K562 (cell line): ENCODE measurements around the gene SYN1. TPM values are rescaled to one million over a fixed set of nuclear protein-coding genes. Genes with fewer than 3 reads are reported as not detected.

Source experiments
- ATAC-seq: fragments of 200-7000 bp; cut with Tn5 transposase; 3 replicates; pipeline ENCODE4 v1.9.1; 2020; ENCODE audit warnings: moderate library complexity
- BruUV-seq: library from RNA; stranded (reverse); fragments of 400-500 nt; replicated peaks from 2 replicates; lab custom pipeline; 2021; lab: Mats Ljungman, UMichigan
- CTCF ChIA-PET: fragments of 300-600 bp; formaldehyde crosslinking; extraction: SDS; loops from one replicate; lab custom pipeline; 2021; ENCODE audit warnings: low intra/inter-chr PET ratio; lab: Yijun Ruan, JAX
- POLR2A ChIA-PET: fragments of 300-600, 350-650 bp; sonication (Branson Sonifier 250); formaldehyde crosslinking; extraction: SDS; loops from one replicate; lab custom pipeline; 2021; ENCODE audit warnings: antibody characterized with exemption, inconsistent platforms; lab: Yijun Ruan, JAX
- DNase-seq, 4 experiments: peaks; one replicate each; pipeline versions ENCODE4 v3.0.0 to v3.0.0-alpha.2; 2011 to 2018; ENCODE audit warnings: low spot score in 3 of 4, mixed read lengths in 3 of 4; ENCODE audit errors: extremely low read depth in 1 of 4
- FAIRE-seq: peaks from 2 replicates; lab custom pipeline; 2011; peaks lifted over from hg19 to GRCh38; lab: Jason Lieb, UNC
- H2AFZ ChIP-seq: 2 replicates; pipeline ENCODE4 v1.6.0; 2011; ENCODE audit warnings: low read depth, low read length, control low read depth, inconsistent platforms
- H3K27ac ChIP-seq: fragments of 200-600 bp; 3 replicates; pipeline ENCODE4 v1.8.0; 2011; ENCODE audit warnings: low read depth, mild to moderate bottlenecking, control low read depth, inconsistent platforms, low read length, moderate library complexity, mixed read lengths; ENCODE audit errors: extremely low read depth
- H3K27me3 ChIP-seq, 2 experiments: fragments of 300-600 bp in 1 of 2; 2 replicates in 1 of 2; 3 replicates in 1 of 2; pipeline versions ENCODE4 v1.6.0 to v1.8.0; 2011; ENCODE audit warnings: inconsistent platforms in 2 of 2, low read length in 2 of 2, mild to moderate bottlenecking in 1 of 2, mixed read lengths in 1 of 2, moderate library complexity in 1 of 2; ENCODE audit not compliant: control insufficient read depth in 2 of 2, insufficient read depth in 2 of 2
- H3K36me3 ChIP-seq: fragments of 300-600 bp; 3 replicates; pipeline ENCODE4 v1.8.0; 2011; ENCODE audit warnings: mild to moderate bottlenecking, low read length, inconsistent platforms; ENCODE audit not compliant: control insufficient read depth, insufficient read depth
- H3K4me1 ChIP-seq, 2 experiments: fragments of 200-600 bp in 1 of 2; replicated peaks in 1 of 2; 2 replicates in 1 of 2; 3 replicates in 1 of 2; pipeline versions ENCODE4 v1.5.1 to v1.8.0; 2011; ENCODE audit warnings: inconsistent platforms in 2 of 2, low read length in 2 of 2, mild to moderate bottlenecking in 1 of 2, mixed read lengths in 1 of 2, moderate library complexity in 1 of 2; ENCODE audit not compliant: control insufficient read depth in 2 of 2, insufficient read depth in 2 of 2
- H3K4me2 ChIP-seq: 2 replicates; pipeline ENCODE4 v1.6.1; 2011; ENCODE audit warnings: low read length, control low read depth, inconsistent platforms, mixed read lengths; ENCODE audit not compliant: insufficient read depth
- H3K4me3 ChIP-seq: fragments of 200-600 bp; sonication (generic), shearing (Covaris generic); 2 replicates; pipeline ENCODE4 v1.5.1; 2016; ENCODE audit warnings: control low read depth, inconsistent platforms
- H3K79me2 ChIP-seq: fragments of 200-600 bp; 3 replicates; pipeline ENCODE4 v1.8.0; 2011; ENCODE audit warnings: low read length, inconsistent platforms; ENCODE audit not compliant: control insufficient read depth, insufficient read depth
- H3K9ac ChIP-seq, 2 experiments: 2 replicates each; pipeline versions ENCODE4 v1.6.0 to v1.6.1; 2011; ENCODE audit warnings: low read depth in 2 of 2, low read length in 2 of 2, control low read depth in 1 of 2, inconsistent platforms in 1 of 2, mild to moderate bottlenecking in 1 of 2, mixed read lengths in 1 of 2; ENCODE audit not compliant: insufficient read depth in 1 of 2
- H3K9me1 ChIP-seq: one replicate; pipeline ENCODE4 v1.6.0; 2011; ENCODE audit warnings: inconsistent platforms, mild to moderate bottlenecking, low read length, moderate library complexity; ENCODE audit not compliant: control insufficient read depth, insufficient read depth
- H3K9me3 ChIP-seq: replicated peaks from 2 replicates; pipeline ENCODE4 v1.5.1; 2011; ENCODE audit warnings: low read depth, low read length, inconsistent platforms; ENCODE audit not compliant: control insufficient read depth, insufficient read depth
- H4K20me1 ChIP-seq: replicated peaks from 2 replicates; pipeline ENCODE4 v1.6.1; 2011; ENCODE audit warnings: low read length, inconsistent platforms, mixed read lengths; ENCODE audit not compliant: control insufficient read depth, insufficient read depth
- E2F3 ChIP-seq: fragments of 250-450 bp; sonication (Bioruptor Pico); IDR thresholded peaks from 2 replicates; pipeline ENCODE4 v1.4.0; 2020; ENCODE audit warnings: mild to moderate bottlenecking
- NELFE ChIP-seq: IDR thresholded peaks from 2 replicates; pipeline ENCODE4 v1.6.1; 2011; ENCODE audit warnings: mild to moderate bottlenecking; ENCODE audit not compliant: insufficient read depth, insufficient read length
- PHF21A ChIP-seq: fragments of 450-650 bp; IDR thresholded peaks from 2 replicates; pipeline ENCODE4 v1.6.1; 2017; ENCODE audit warnings: low read depth, borderline replicate concordance
- RAD21 ChIP-seq, 2 experiments: fragments of 250-450 bp in 1 of 2; fragments of 450-650 bp in 1 of 2; sonication (Bioruptor Pico) in 1 of 2; formaldehyde crosslinking in 1 of 2; IDR thresholded peaks in 1 of 2; conservative IDR thresholded peaks in 1 of 2; 2 replicates each; pipeline versions ENCODE4 v1.4.0 to v1.8.0; 2020 to 2022; ENCODE audit warnings: mild to moderate bottlenecking in 2 of 2, moderate library complexity in 1 of 2
- REST ChIP-seq, 2 experiments: fragments of 450-650 bp; formaldehyde crosslinking in 1 of 2; IDR thresholded peaks; 2 replicates each; pipeline versions ENCODE4 v1.4.0 to v1.6.1; 2014 to 2020; ENCODE audit warnings: mild to moderate bottlenecking in 2 of 2, borderline replicate concordance in 1 of 2, low read depth in 1 of 2
- SMARCB1 ChIP-seq: IDR thresholded peaks from 2 replicates; pipeline ENCODE4 v1.6.1; 2011; ENCODE audit warnings: improper control_type of control experiment, low read depth; ENCODE audit not compliant: insufficient read length
- ZNF121 ChIP-seq: sonication (generic); formaldehyde crosslinking; conservative IDR thresholded peaks from 2 replicates; pipeline ENCODE4 v1.8.0; 2022; ENCODE audit warnings: missing genetic modification reagents
- ZNF165 ChIP-seq: fragments of 250-450 bp; sonication (Bioruptor Pico); IDR thresholded peaks from 2 replicates; pipeline ENCODE4 v1.4.0; 2020; ENCODE audit warnings: borderline replicate concordance
- ZNF444 ChIP-seq: fragments of 250-450 bp; sonication (Bioruptor Pico); IDR thresholded peaks from 2 replicates; pipeline ENCODE4 v1.4.0; 2020; ENCODE audit warnings: mild to moderate bottlenecking, moderate library complexity
- WGBS: fragments of 100-300 bp; shearing (Covaris generic); methylation state at CpG from one replicate; pipeline ENCODE4 v1.1.6; 2016; ENCODE audit warnings: low coverage, mixed read lengths; ENCODE audit not compliant: insufficient coverage; ENCODE audit errors: missing lambda C conversion rate; 5-methylcytosine and 5-hydroxymethylcytosine counted together
- in situ Hi-C: fragments of 300-500 bp; cut with MboI; formaldehyde crosslinking; loops from 4 replicates; pipeline ENCODE4 v1.15.0; 2018; ENCODE audit warnings: inconsistent platforms, mixed read lengths
- intact Hi-C: fragments of 100-400 bp; cut with micrococcal nuclease; formaldehyde crosslinking; loops from 2 replicates; pipeline ENCODE4 v1.14.2; 2022
- polyA plus RNA-seq, 8 experiments: library from polyadenylated mRNA; depleted of rRNA in 4 of 8; stranded (reverse) in 5 of 8; unstranded in 3 of 8; fragments of >200 nt; fragmentation: Nextera tagmentation in 2 of 8; fragmentation: Illumina TruSeq in 1 of 8; extraction: Ambion mirVana in 2 of 8; extraction: Trizol in 1 of 8; gene quantifications; 2 replicates each; pipeline versions ENCODE4 v1.2.1 to v1.2.3, GENCODE V29; 2011 to 2014; ENCODE audit warnings: inconsistent platforms in 1 of 8, missing spikeins in 1 of 8
- total RNA-seq, 7 experiments: library from RNA; depleted of rRNA in 6 of 7; stranded (reverse); fragments of >200 nt in 6 of 7; fragmentation: Illumina TruSeq in 2 of 7; extraction: Trizol in 2 of 7; gene quantifications; 2 replicates each; pipeline versions ENCODE4 v1.2.1 to v1.2.3, GENCODE V29; 2011 to 2021; ENCODE audit warnings: low replicate concordance in 1 of 7
- TF ChIP-seq, protein P1 (sequence below), 3 experiments: IDR thresholded peaks in 2 of 3; conservative IDR thresholded peaks in 1 of 3; 2 replicates each; pipeline ENCODE4 v1.5.1; 2011 to 2012; ENCODE audit warnings: low read length in 3 of 3, mild to moderate bottlenecking in 3 of 3, control low read depth in 2 of 3, improper control_type of control experiment in 1 of 3, inconsistent platforms in 1 of 3, low read depth in 1 of 3, mixed read lengths in 1 of 3, moderate library complexity in 1 of 3; ENCODE audit not compliant: insufficient read depth in 2 of 3

SYN1 gene
- total and polyA plus RNA-seq, 9 of the 15 experiments (the other 6 are each of a cell fraction or from before 2014, with no cell fraction given) = 0.01 to 0.28 (median 0.18) TPM; not detected in 2

GRCh38 chrX:47643926-47644325 lies 24.3 kb upstream of the SYN1 start:
- H3K36me3 ChIP-seq = peaks cover 83% of the 10 kb centered on the region
- WGBS = 75% methylated on average over 2 of the region's 2 CpGs
- DNase-seq = no peak
- H4K20me1 ChIP-seq = no peaks in the 10 kb centered on the region
- H3K9ac ChIP-seq = no peak overlapping the region
- H3K27me3 ChIP-seq = no peaks in the 10 kb centered on the region
- peaks cover 5% of the 10 kb centered on the region for H3K9me1 ChIP-seq
- no TSS peak for BruUV-seq
- in situ Hi-C loops = no loop called here
- no peak overlapping the region for H3K4me2 ChIP-seq
- POLR2A ChIA-PET = interaction anchor here (1.0 to 1.2 kb wide), 2 partner anchors 26 to 120 kb away, joined by 3 read pairs; no protein-coding TSS in a partner anchor
- no peak for TF ChIP-seq ZNF165
- TF ChIP-seq REST (IDR thresholded peaks at IDR 0.05; ENCODE audit: borderline replicate concordance) = peak; percentile 10; the same call in 1 of the 2 replicates
- TF ChIP-seq REST (CRISPR knock-in tag; IDR thresholded peaks at IDR 0.05; ENCODE audit: low read depth) = no peak
- no peak for TF ChIP-seq PHF21A
- no peak for TF ChIP-seq ZNF444 (CRISPR knock-in tag)
- peak; percentile 9 to 46; a peak in 2 of 4 replicates for TF ChIP-seq RAD21 (CRISPR knock-in tag; conservative IDR thresholded peaks at IDR 0.05 in 1 of 2, IDR thresholded peaks at IDR 0.05 in 1 of 2)
- TF ChIP-seq ZNF121 (CRISPR knock-in tag) = no peak
- no peak for TF ChIP-seq SMARCB1
- TF ChIP-seq NELFE = no peak
- TF ChIP-seq E2F3 (CRISPR knock-in tag) = no peak
- TF ChIP-seq, protein P1, sequence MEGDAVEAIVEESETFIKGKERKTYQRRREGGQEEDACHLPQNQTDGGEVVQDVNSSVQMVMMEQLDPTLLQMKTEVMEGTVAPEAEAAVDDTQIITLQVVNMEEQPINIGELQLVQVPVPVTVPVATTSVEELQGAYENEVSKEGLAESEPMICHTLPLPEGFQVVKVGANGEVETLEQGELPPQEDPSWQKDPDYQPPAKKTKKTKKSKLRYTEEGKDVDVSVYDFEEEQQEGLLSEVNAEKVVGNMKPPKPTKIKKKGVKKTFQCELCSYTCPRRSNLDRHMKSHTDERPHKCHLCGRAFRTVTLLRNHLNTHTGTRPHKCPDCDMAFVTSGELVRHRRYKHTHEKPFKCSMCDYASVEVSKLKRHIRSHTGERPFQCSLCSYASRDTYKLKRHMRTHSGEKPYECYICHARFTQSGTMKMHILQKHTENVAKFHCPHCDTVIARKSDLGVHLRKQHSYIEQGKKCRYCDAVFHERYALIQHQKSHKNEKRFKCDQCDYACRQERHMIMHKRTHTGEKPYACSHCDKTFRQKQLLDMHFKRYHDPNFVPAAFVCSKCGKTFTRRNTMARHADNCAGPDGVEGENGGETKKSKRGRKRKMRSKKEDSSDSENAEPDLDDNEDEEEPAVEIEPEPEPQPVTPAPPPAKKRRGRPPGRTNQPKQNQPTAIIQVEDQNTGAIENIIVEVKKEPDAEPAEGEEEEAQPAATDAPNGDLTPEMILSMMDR (IDR thresholded peaks at IDR 0.05 in 2 of 3, conservative IDR thresholded peaks at IDR 0.05 in 1 of 3; ENCODE audit: insufficient read depth in 2 of 3, low read depth in 1 of 3, low read length in 3 of 3) = peak; percentile 26 to 43 (median 37); a peak in 5 of 6 replicates
- peak; percentile 71 for FAIRE-seq
- H3K9me3 ChIP-seq = no peaks in the 10 kb centered on the region
- H3K4me3 ChIP-seq = no peak overlapping the region
- CTCF ChIA-PET = no interaction called here
- H3K4me1 ChIP-seq = peaks cover 9 to 15% of the 10 kb centered on the region in 2 experiments; a peak in 4 of 5 replicates
- peak; percentile 65 for ATAC-seq
- H2AFZ ChIP-seq = no peak overlapping the region
- no peak overlapping the region for H3K27ac ChIP-seq
- peaks cover 47% of the 10 kb centered on the region for H3K79me2 ChIP-seq
- intact Hi-C loops = no loop called here
